Amniotic epithelial cell (primary cell): Measurements from ENCODE around the gene KRT2.
A peak's percentile ranks its signal among the peaks of the same experiment; 100 is the strongest.

ENCODE experiments used
- DNase-seq: peaks from one replicate; pipeline ENCODE4 v3.0.0-alpha.2; 2010; ENCODE audit warnings: low read depth

The KRT2 gene

GRCh38 chr12:52615208-52615868, 36.7 kb downstream of the KRT2 start:
- DNase-seq: peak; percentile 20

GRCh38 chr12:52614381-52615207, 37.4 kb downstream of the KRT2 start:
- no peak for DNase-seq

GRCh38 chr12:52613384-52614030, 38.5 kb downstream of the KRT2 start:
- no peak for DNase-seq

DNA sequence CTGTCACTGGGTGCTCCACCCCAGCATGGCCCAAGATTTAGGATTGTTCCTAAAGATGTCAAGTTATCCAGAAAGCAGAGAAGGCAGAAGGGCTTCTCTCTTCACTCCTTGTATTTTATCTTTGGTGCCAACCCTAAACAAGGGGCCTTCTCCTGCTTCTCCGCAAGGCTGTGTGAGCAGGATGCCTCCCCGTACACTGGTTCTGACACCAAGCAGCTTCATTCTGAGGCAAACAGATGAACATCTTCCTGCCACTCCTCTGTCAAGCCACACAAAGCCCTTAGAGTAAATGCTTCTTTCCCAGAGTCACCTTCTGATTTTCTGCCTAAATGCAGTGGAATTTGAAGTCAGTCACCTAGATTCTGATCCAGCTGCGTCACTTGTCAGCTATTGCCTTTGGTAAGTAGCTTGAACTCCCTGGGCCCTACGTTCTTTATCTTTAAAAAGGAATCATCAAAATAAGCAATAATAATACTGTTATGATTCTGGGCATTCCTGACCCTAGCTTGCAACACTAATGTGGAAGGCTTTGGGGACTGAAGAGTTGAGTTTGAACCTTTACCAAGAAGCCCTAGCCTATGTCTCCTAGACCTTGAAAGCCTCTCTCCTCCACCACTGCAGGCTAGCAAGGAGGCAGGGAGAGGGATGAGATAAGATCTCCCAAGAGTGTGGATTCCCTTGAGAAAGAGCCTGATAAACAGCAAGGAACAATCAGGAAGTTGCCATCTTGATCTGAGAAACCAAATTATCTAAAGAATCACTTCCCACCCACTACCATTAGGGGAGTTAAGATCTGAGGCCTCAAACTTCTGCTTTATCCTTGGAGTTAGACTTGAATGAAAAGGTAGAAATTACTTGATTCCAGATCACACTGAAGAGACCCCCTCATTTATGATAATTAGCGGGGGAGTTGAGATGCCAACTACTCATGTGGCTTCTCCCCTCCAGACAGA, 39.3 kb downstream of the KRT2 start:
- DNase-seq: no peak

DNA sequence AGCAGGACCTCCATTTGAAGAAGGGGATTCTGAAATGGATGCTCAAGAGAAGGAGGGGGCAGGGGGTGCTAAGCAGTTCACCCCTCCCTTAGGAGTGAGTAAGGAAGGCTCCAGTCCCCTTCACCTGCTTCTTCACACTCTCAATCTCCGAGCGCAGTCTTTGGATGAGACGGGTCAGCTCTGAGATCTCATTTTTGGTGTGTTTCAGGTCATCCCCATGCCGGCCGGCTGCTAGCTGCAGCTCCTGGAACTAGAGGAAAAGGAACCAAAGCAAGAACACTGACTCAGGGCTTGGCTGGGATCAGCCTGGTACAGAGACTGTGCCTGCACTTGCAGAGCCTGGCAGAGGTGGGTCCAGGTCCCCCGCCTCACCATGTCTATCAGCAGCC, 40.9 kb downstream of the KRT2 start:
- no peak for DNase-seq

DNA sequence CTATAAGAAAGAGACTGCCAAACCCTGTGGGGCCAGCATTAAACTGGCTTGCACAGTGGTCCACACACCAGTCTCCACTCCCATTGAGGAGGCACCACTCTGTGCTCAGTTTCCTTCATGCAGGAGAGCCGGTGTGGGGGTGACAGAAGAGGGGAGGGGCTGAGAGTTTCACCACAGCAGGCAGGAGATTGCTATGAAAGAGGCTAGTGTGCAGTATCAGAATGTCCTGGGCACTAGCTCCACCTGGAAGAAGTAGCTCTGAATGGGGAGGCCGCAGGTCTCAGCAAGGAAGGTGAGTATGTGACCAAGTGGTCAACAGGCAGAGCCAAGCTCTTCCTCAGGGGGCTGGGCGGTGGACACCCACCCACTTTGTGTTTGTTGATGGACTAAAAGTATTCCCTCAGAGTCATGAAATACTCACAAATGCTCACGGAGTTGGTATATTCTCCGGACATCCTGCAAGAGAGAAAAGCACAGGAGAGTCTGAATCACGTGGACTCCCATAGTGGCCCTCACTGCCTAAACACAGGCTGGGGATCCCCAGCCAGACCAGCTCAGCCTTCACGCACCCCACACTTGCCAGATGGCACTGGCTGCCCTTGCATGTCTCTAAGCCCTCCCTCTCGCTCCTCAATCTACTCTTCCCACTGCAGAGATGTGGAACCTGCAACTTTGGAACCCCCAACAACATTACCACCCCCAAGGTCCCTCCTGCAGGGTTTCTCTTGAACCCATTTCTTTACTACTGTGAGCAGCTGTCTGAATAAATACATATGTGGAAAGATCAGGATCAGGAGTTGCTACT, 43.0 kb downstream of the KRT2 start:
- no peak for DNase-seq

DNA sequence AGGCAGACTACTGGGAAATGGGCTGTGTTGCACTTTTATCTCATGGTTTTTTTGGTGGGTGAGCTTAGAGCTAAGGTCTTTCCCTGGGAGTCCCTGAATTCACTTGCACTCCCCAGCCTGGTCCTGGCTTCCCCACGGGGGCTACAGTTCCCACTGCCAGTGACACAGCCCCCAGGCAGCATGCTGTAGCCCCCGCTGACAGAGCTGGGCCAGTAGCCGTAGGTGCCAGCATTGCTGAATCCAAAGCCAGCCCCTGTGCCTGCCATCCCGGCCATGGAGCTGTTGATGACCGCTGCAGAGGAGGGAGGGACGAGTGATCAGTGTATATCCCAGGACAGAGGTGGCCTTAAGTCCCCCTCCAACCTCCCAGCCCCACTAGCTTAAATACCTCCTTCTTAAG, 43.9 kb downstream of the KRT2 start:
- no peak for DNase-seq

GRCh38 chr12:52607314-52607713, 44.7 kb downstream of the KRT2 start:
- DNase-seq: no peak

DNA sequence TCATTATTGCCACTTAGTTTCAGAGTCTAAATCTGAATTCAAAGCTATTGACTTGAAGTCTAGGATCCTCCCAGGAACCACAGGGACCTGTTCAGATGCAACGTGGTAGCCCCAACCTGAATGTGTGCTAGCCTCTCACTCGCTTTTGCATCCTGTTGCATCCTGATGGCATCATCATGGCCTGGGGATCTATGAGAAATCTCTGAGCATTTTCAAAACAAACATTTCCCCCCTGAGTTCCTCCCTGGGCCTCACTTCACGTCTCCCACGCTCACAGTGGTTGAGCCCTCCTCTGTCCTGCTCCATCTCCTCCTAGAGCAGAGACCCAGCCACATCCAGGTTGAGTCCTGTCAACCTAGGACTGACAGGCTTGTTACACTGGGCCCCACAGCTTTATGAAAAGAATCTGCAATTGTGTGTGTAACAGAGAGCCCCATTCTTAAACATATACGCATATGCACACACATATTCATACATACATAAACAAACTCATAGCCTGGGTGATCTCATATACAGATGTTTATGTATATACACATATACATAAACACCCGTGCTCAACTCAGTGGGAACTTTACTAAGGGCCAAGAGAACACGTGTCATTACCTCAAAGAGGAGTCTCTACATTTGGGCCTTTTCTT, 45.3 kb downstream of the KRT2 start:
- no peak for DNase-seq

- no peak for DNase-seq
Measured at GRCh38 chr12:52606096-52606495, 45.9 kb downstream of the KRT2 start.

DNA sequence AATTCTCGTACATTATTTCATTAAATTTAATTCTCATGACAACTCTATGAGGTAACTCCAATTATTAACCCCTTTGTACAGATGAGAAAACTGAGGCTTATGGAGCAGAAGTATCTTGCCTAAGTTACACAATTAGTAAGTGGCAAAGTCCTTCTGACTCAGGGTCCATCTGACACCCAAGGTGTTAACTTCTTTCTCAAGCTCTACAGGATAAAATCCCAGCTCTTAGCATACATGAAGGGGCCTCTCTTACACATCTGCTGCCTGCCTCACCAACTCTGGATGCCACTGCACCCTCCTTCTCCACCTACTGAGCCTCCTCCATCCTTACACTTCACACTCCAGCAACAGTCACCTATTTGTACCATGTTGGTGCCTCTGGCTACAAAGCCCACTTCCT, 46.5 kb downstream of the KRT2 start:
- DNase-seq: no peak

- no peak for DNase-seq
Measured at GRCh38 chr12:52604859-52605258, 47.2 kb downstream of the KRT2 start.

- DNase-seq: no peak
Measured at GRCh38 chr12:52603314-52603713, 48.7 kb downstream of the KRT2 start.

GRCh38 chr12:52602552-52602951, 49.5 kb downstream of the KRT2 start:
- no peak for DNase-seq

- no peak for DNase-seq
Measured at GRCh38 chr12:52601671-52602070, 50.3 kb downstream of the KRT2 start.

DNA sequence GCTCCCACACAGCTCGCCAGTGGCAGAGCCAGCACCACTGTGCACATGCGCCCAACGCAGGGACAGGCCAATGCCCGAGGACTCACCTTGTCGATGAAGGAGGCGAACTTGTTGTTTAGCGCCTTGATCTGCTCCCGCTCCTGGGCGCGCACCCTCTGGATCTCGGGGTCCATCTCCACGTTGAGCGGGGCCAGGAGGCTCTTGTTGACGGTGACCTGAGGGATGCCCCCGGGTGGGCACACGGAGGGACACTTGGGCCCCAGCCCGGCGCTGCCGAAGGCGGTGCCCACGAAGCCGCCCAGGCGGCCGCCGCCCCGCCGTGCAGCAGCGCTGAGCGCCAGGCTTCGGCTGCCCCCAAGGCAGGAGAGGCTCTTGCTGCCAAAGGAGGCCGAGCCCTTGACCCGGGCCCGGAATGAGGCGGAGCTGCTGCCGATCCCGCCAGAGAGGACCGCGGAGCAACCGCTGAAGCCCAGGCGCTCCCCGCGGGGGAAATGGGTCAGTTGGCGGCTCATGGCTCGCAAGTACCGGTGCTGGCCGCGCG, 51.0 kb downstream of the KRT2 start, which contains the start of gene KRT72:
KRT72 (minus strand) TSS at position 523 of the 541 bp plus-strand sequence; CDS start at position 512, 11 bp downstream.
- DNase-seq: no peak

GRCh38 chr12:52600475-52600874, 51.5 kb downstream of the KRT2 start:
- no peak for DNase-seq

DNA sequence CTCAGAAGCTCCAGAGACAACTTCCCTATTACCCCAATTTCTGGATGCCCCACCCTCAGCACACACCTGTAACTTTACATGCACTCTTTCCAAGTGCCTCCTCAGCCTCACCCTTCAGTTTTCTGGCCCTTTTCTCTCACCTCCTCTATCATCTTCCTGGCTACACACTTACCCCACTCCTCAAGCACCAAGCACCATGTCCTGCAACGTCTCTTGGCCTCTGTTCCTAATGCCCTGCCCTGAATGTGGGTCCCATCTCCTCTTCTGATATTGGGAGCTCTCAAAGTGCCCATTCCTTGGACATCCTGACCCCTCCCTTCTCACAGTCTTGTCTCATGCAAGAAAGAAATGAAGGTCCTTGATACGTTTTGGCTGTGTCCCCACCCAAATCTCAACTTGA, 51.9 kb downstream of the KRT2 start:
- no peak for DNase-seq

GRCh38 chr12:52598966-52599365, 53.0 kb downstream of the KRT2 start:
- DNase-seq: no peak
